ENCODE results near the gene MBNL1.

DNA sequence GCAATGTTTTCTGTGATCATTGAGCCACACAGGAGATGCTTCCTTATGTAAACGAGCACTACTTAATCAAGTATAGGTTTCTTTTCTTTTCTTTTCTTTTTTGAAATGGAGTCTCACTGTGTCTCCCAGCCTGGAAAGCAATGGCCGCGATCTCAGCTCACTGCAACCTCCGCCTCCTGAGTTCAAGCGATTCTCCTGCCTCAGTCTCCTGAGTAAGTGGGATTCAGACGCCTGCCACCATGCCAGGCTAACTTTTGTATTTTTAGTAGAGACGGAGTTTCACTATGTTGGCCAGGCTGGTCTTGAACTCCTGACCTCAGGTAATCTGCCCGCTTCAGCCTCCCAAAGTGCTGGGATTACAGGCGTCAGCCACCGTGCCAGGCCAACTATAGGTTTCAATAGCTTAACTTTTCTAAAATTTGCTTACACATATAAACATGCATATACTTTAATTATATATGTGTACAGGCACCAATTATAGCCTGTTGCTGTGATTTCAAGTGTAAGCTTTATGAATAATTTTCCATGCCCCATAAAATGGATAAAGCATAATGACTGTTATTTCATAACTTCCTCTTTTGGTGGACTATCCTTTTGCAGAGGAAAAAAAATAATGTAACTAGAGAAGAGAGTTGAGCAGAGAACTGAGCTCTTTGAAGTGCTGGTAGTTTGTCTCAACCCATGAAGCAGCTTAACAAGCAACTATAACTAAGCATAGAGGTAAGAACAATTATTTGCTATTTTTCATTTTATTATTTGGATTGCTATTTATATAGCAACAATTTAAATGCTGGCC lies 24.8 kb upstream of the MBNL1 start:
- TF ChIP-seq POLR2A (IDR thresholded peaks at IDR 0.05) = no peak
- TF ChIP-seq, protein P1, sequence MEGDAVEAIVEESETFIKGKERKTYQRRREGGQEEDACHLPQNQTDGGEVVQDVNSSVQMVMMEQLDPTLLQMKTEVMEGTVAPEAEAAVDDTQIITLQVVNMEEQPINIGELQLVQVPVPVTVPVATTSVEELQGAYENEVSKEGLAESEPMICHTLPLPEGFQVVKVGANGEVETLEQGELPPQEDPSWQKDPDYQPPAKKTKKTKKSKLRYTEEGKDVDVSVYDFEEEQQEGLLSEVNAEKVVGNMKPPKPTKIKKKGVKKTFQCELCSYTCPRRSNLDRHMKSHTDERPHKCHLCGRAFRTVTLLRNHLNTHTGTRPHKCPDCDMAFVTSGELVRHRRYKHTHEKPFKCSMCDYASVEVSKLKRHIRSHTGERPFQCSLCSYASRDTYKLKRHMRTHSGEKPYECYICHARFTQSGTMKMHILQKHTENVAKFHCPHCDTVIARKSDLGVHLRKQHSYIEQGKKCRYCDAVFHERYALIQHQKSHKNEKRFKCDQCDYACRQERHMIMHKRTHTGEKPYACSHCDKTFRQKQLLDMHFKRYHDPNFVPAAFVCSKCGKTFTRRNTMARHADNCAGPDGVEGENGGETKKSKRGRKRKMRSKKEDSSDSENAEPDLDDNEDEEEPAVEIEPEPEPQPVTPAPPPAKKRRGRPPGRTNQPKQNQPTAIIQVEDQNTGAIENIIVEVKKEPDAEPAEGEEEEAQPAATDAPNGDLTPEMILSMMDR (IDR thresholded peaks at IDR 0.05) = no peak
